Measurements from ENCODE around the gene EPHB1. TPM values are rescaled to one million over a fixed set of nuclear protein-coding genes. Genes with fewer than 3 reads are reported as not detected.

The EPHB1 gene
- total RNA-seq (2014; rRNA removed; shearing (Covaris generic)), result 0.29 and 1.2 TPM in 2 replicates

DNA sequence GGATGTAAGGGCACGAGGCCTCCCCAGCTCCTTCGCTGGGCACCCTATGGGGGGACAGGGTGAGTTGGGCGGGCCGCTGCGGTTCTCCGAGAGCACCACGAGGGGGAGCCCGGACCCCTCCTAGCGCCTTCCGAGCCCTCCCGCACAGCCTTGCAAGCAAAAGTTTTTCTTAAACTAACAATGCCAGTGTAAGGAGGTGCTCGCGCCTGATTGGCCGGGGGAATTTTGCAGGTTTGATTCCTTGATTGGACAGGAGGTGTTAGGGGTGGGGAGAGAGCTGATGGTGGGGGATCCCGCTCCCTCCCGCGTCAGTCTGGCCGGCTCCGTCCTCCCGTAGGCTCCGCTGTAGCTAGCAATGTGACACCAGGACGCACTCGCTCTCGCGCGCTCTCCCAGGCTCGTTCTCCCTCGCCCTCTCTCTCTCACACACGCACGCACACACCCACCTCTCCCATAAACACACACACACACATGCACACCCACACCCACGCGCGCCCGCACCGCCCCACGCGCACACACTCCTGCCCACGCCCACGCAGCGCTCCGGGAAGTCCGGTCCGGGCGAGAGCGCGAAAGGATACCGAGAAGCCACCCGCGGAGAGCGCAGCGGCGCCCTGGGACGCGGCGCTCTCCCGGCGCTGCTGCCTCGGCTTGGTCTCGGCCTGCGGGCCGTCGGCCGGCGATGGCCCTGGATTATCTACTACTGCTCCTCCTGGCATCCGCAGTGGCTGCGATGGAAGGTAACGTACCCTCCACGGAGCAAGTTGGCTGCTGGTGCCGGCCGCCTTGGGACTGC is at the start of gene EPHB1:
TSS of gene EPHB1 (plus strand) at position 311 of the 796 bp plus-strand sequence.
- DNase-seq (ENCODE audit: low spot score), result peak; percentile 96

GRCh38 chr3:134748698-134749097 is 46.4 kb upstream of the EPHB1 start:
- no peak for DNase-seq (ENCODE audit: low spot score)

DNA sequence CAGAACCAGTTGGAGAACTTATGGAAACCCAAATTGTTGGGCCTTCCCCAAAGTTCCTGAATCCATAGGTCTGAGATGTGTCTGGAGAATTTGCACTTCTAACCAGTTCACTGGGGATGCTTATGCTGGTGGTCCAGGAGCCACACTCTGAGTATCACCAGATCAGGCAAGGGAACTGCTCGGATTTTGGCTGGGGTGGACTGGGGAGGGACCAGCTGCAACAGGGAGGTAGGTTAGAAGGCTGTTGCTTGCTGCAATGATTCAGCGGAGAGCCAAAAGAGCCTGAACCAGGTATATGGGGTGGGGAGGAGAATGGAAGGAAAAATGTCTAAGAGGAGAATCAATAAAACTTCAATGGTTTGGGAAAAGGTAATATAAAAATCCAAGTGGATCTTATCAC is 45.9 kb upstream of the EPHB1 start:
- no peak for DNase-seq (ENCODE audit: low spot score)

DNA sequence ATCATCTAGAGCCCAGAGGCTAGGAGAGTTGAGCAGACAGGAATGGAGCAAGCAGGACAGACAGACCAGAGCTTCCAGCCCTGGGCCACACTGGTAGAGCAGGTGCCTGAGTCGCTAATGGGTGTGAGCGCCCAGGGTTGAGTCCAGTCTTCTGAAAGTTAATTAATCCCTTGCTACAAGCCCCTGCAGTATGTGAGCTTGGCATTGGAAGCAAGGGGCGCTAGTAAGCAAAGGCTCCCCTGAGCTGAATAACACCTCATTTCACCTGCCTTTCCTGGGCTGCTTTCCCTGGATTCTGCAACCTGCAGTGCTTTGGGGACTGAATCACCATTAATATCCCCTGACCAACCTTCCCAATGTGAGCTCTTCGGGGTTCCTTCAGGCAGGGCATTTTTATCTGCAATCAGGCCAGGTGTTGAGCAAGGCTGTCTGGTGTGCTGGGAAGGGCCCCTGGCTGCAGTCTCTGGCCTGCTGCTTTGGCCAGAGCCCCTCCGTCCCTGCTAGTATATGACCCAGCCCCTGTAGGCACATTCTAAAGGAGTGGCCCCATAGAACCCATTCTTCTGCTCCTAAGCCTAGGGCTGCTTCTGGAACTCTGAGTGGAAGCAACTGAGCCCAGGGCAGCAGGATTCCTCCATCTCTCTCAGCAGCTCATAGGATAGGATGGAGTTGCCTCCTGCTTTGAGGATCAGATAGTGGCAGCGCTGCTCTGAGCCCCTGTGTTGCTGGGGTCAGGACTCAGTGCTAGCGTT is 45.1 kb upstream of the EPHB1 start:
- no peak for DNase-seq (ENCODE audit: low spot score)

DNA sequence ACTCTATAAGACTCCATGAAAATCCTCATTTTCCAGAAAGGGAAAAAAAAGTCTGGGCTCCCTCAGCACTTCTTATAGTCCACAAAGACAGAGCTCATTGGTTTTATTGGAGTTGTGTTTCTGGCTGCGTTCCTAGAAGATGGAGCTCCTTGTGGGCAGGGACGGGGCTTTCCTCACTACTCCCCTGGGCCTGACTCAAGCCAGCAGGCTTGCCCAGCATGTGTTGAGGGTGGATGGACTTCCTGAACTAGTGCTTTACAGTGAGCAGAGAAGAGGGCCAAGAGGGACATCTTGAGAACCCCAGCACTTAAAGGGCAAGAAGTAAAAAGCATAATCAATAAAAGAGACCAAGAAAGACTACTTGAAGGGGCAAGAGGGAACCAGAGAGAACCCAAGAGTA is 43.2 kb upstream of the EPHB1 start:
- DNase-seq (ENCODE audit: low spot score), result no peak

- DNase-seq (ENCODE audit: low spot score), result no peak
Measured at GRCh38 chr3:134752761-134753461, 42.1 kb upstream of the EPHB1 start.

DNA sequence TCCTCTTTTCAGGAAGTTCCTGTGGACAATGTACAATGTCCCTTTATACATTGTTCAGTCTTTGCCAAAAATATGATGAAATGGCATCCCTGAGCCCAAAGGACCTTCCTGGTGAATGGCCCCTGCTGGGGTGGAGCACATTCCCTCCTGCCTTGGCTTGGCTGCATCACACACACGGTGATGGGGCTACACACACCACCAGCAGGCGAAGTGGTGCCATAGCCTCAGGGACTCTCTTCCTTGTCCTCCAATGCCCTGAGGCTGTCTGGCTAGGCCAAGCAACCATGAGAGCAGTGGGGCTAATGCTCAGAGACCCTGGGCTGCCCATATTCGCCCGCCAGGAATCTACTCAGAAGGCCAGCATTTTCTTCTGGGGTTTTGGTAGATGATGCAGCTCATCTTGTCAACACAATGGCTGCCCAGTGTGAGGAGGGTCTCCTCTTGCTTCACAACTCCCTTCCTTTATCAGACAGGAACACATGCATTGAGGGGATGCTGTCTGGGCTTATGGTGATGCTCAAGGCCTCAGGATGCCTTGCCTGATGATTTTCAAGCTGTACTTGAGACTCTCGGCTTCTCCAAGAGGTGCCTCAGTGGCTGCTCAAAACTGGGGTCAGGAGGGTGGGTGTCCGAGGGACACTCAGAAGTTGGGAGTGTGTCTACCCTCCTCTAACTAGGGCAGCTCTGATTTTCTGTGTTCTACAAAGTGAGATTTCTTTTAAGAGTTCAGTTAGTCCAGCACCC is 40.9 kb upstream of the EPHB1 start:
- DNase-seq (ENCODE audit: low spot score), result no peak

- DNase-seq (ENCODE audit: low spot score), result no peak
Measured at GRCh38 chr3:134754768-134755559, 40.1 kb upstream of the EPHB1 start.

DNA sequence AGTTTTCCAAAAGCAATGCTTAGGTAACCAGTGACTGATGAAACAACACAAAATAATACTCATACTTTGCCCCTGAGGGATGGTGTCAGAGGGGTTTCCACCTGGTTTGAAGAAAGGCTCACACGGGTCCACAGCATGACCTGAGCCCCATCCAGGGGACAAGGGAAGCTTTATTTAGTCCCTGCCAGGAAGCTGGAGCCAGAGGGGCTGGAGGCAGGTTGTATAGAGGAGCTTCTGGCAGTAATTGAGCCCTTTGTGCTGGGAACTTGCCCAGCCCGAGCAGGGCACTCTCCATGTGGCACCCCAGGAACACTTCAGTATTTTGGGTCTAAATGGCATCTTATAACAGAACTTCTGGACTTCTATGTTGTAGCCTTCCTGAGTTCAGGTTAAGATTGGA is 39.2 kb upstream of the EPHB1 start:
- no peak for DNase-seq (ENCODE audit: low spot score)

GRCh38 chr3:134757549-134758069 is 37.5 kb upstream of the EPHB1 start:
- DNase-seq (ENCODE audit: low spot score), result no peak

DNA sequence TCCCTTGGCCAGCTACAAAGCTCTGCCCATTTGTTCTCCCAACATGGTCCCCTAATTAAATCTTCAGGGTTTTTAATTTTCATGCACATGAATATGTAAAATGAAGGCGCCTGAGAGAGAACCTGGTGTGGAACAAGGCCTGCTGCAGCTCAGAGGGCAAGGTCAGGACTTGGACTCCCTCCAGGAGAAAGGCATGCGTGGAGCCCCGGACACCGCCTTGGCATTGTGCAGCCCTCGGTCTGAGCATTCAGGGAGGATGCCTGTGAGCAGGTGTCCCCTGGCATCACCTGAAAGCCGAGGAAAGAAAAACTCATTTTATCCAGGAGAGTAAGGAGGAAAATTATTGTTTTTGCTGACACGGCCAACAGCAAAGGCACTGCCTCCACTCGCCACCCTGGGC is 33.8 kb upstream of the EPHB1 start:
- no peak for DNase-seq (ENCODE audit: low spot score)

GRCh38 chr3:134762016-134762415 is 33.0 kb upstream of the EPHB1 start:
- DNase-seq (ENCODE audit: low spot score), result no peak

DNA sequence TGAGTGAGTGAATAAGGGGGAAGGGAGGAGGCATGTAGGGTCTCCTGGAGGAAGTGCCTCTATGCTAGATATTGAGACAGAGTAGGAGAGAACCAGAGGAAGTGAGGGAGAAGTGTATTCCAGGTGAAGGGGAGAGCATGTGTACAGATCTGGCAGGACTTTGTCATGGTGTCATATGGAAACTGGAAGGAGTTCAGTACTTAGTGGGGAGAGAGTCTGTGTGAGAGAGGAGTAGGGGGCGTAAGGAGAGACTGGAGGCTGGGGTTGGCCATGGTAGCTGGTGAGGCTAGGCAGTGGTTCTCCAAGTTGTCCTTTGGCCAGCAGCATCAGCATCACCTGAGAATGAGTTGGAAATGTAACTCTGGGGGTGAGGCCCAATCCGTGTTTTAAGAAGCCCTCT is 29.6 kb upstream of the EPHB1 start:
- no peak for DNase-seq (ENCODE audit: low spot score)

- DNase-seq (ENCODE audit: low spot score), result no peak
Measured at GRCh38 chr3:134766290-134766689, 28.8 kb upstream of the EPHB1 start.

DNA sequence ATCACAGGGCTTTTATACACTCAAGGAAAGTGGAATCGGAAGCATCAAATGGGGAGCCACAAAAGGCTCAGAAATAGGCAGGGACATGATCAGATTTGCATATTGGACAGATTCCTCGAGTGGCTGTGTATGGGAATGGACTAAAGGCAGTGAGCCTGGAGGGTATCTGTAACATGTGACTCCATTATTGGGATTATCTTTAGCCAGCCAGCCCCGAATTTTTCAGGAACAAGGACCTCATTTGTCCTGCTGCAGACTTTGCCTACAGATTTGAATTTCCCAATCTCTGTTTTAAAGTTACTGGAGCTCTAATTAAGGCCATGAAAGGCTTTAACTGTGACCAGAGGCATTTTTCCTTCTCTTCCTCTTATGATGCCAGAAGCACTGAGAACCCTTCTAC is 26.9 kb upstream of the EPHB1 start:
- DNase-seq (ENCODE audit: low spot score), result no peak

DNA sequence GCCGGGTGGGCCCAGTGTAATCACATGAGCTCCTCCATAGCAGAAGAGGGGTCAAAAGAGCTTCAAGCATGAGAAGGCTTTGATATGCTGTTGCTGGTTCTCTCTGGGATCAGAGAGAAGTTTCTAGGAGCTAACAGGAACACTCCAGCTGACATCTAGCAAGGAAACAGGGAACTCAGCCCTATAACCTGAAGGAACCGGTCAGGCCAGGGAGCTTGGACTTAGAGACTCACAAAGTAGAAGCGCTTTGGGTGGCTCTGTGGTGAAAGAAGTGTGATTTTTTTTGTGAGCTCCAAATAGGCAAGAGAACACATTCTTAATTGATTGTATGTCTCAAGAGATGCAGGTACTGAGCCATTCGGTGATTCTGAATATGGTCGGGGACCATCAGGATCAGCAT is 26.2 kb upstream of the EPHB1 start:
- DNase-seq (ENCODE audit: low spot score), result no peak

- no peak for DNase-seq (ENCODE audit: low spot score)
Measured at GRCh38 chr3:134769287-134769868, 25.7 kb upstream of the EPHB1 start.

GRCh38 chr3:134772011-134772410 is 23.0 kb upstream of the EPHB1 start:
- DNase-seq (ENCODE audit: low spot score), result no peak

- DNase-seq (ENCODE audit: low spot score), result no peak
Measured at GRCh38 chr3:134772591-134772990, 22.5 kb upstream of the EPHB1 start.

- no peak for DNase-seq (ENCODE audit: low spot score)
Measured at GRCh38 chr3:134775831-134776230, 19.2 kb upstream of the EPHB1 start.
